Fibroblast of mammary gland (primary cell): ENCODE results near the gene GNG11.

Source experiments
- DNase-seq: peaks from one replicate; pipeline ENCODE4 v3.0.0-alpha.2; 2010; ENCODE audit warnings: low read depth
- H3K4me3 ChIP-seq: 2 replicates; pipeline ENCODE4 v1.5.1; 2011; ENCODE audit warnings: low read depth, mild to moderate bottlenecking, low read length, moderate library complexity; ENCODE audit not compliant: control insufficient read depth
- CTCF ChIP-seq: conservative IDR thresholded peaks from 2 replicates; pipeline ENCODE4 v1.5.1; 2011; ENCODE audit warnings: low read depth, low read length, inconsistent platforms; ENCODE audit not compliant: control insufficient read depth, insufficient read depth

The GNG11 gene

DNA sequence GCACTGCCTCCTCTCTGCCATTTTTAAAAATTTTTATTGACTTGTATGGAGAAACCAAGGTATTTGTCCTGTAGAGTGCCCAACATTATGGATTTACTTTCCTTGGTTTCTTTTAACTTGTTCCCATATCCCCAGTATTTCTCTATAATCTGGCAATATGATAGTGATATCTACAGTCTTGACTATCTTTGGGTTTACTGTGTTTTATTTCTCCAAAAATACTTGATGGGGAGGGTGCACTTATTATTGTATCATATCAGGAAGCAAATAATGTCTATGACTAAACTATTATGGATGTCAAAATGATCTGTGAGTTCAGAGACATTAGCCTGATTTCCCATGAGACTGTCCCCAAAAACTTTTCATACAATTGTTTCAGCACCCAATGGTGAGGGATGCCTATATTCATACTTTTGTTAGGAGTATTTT, 37.6 kb upstream of the GNG11 start:
- no peak for DNase-seq
- H3K4me3 ChIP-seq = no peak overlapping the region
- no peak for TF ChIP-seq CTCF

- no peak for DNase-seq
- H3K4me3 ChIP-seq = no peak overlapping the region
- no peak for TF ChIP-seq CTCF
These were observed 37.0 kb upstream of the GNG11 start for GRCh38 chr7:93884541-93884940.

GRCh38 chr7:93889261-93889660, 32.3 kb upstream of the GNG11 start:
- H3K4me3 ChIP-seq = peak overlapping the region; percentile 79
- peak; percentile 95 for DNase-seq
- no peak for TF ChIP-seq CTCF

GRCh38 chr7:93890041-93890463, 31.5 kb upstream of the GNG11 start:
- peak; percentile 66 for DNase-seq
- H3K4me3 ChIP-seq = peak overlapping the region; percentile 79
- TF ChIP-seq CTCF = no peak

- DNase-seq = peak; percentile 73
- H3K4me3 ChIP-seq = peak within 1 kb of the TSS; percentile 79
- no peak for TF ChIP-seq CTCF
These were observed 31.0 kb upstream of the GNG11 start, which contains the start of gene TFPI2 for GRCh38 chr7:93890464-93891068. TSS of gene TFPI2 (minus strand) at chr7:93890753. CDS start at chr7:93890678, 75 bp downstream.

DNA sequence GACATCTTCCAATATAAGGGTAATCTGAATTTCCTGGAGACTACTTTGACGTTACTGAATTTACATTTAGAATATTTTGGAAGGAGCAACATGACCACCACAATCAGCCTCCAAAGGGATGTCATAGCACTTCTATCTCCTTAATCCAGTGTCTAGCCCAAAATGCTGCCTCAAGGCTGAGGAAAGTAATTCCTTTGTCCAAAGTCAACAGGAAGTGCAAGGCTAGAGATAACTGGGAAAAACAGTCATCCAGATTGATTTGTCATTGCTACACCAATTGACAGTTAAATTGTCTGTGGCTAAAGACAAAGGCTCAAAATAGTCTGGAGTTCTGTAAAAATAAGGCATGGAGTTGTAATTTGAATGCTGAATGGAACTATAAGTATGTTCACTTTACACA, 27.1 kb upstream of the GNG11 start:
- no peak for TF ChIP-seq CTCF
- peak; percentile 25 for DNase-seq
- no peak overlapping the region for H3K4me3 ChIP-seq
